ENCODE data around the gene TCHHL1. TPM values are rescaled to one million over a fixed set of nuclear protein-coding genes. Genes with fewer than 3 reads are reported as not detected.

TCHHL1 gene
- total RNA-seq, 1 donor from 2014 or later = not detected

Other genes with a start within 250 kb of the TCHHL1 start
- gene C2CD4D, start 249.2 kb downstream of the TCHHL1 start, total RNA-seq = 1.3 and 1.6 TPM in 2 replicates
- not detected in 2 replicates for gene THEM5, start 235.4 kb downstream of the TCHHL1 start, total RNA-seq
- 27.2 and 28.0 TPM in 2 replicates for gene THEM4, start 179.6 kb downstream of the TCHHL1 start, total RNA-seq
- gene S100A10, start 95.2 kb downstream of the TCHHL1 start, total RNA-seq = 145 and 160 TPM in 2 replicates
- 277 and 295 TPM in 2 replicates for gene S100A11, start 52.1 kb downstream of the TCHHL1 start, total RNA-seq
- gene TCHH, start 26.4 kb upstream of the TCHHL1 start, total RNA-seq = 0.02 TPM in 1 of 2 replicates, not detected in the other
- gene RPTN, start 70.2 kb upstream of the TCHHL1 start, total RNA-seq = not detected in 2 replicates
- not detected in 2 replicates for gene HRNR, start 135.1 kb upstream of the TCHHL1 start, total RNA-seq
- gene FLG, start 236.2 kb upstream of the TCHHL1 start, total RNA-seq = not detected in 2 replicates

Data from activated T-helper 2 cell treated with anti-CD3 and anti-CD28 coated beads, Interferon-gamma antibody, Interleukin-2, Interleukin-4, amounts not matched to agents 10 μg/mL and 5 μg/mL and 100 μg/mL, durations not matched to agents 14 hours and 24 hours and 36 hours (primary cell).